SU-DHL-6 (cell line): ENCODE results near the gene LRRC73.
A peak's percentile ranks its signal among the peaks of the same experiment; 100 is the strongest.
"Not testable (repeated sequence)": the region's sequence is repeated elsewhere in the genome, so short reads cannot be mapped to it uniquely, and the experiment has no call there.

ENCODE experiments used
- H2AFZ ChIP-seq: fragments of 200-600 bp; sonication (generic); 2 replicates; pipeline ENCODE4 v1.6.1; 2014; ENCODE audit warnings: low read depth, mild to moderate bottlenecking, moderate library complexity, mixed read lengths, antibody characterized with exemption, low read length; ENCODE audit not compliant: severe bottlenecking
- H3F3A ChIP-seq: fragments of 200-600 bp; shearing (Covaris generic); 2 replicates; pipeline ENCODE4 v1.6.0; 2016; ENCODE audit warnings: antibody characterized with exemption, mild to moderate bottlenecking; ENCODE audit not compliant: insufficient read depth
- H3K27ac ChIP-seq: fragments of 200-600 bp; sonication (generic); 2 replicates; pipeline ENCODE4 v1.5.1; 2016; ENCODE audit warnings: low read depth, mild to moderate bottlenecking, low read length, moderate library complexity, mixed read lengths
- H3K27me3 ChIP-seq: fragments of 200-600 bp; sonication (generic), shearing (Covaris generic); 2 replicates; pipeline ENCODE4 v1.6.0; 2014; ENCODE audit warnings: mild to moderate bottlenecking, low read length
- H3K36me3 ChIP-seq: fragments of 200-600 bp; sonication (generic); 2 replicates; pipeline ENCODE4 v1.6.1; 2014; ENCODE audit warnings: mild to moderate bottlenecking, low read length, mixed read lengths
- H3K4me2 ChIP-seq: fragments of 300-600, 200-600 bp; shearing (Covaris generic), sonication (generic); 2 replicates; pipeline ENCODE4 v1.6.0; 2014; ENCODE audit warnings: low read length, low read depth, mild to moderate bottlenecking; ENCODE audit not compliant: poor library complexity, severe bottlenecking
- H3K4me3 ChIP-seq: fragments of 200-600 bp; sonication (generic); 2 replicates; pipeline ENCODE4 v1.5.1; 2014; ENCODE audit warnings: antibody characterized with exemption, low read length, mild to moderate bottlenecking, mixed read lengths; ENCODE audit not compliant: insufficient read depth, poor library complexity, severe bottlenecking
- H3K79me2 ChIP-seq: fragments of 200-600 bp; sonication (generic); 2 replicates; pipeline ENCODE4 v1.6.1; 2014; ENCODE audit warnings: mild to moderate bottlenecking, low read length, moderate library complexity; ENCODE audit not compliant: insufficient read depth
- H3K9ac ChIP-seq: fragments of 200-600 bp; sonication (generic); 2 replicates; pipeline ENCODE4 v1.7.0; 2014; ENCODE audit warnings: mild to moderate bottlenecking, low read length
- H3K9me2 ChIP-seq: fragments of 200-600 bp; sonication (generic); replicated peaks from 2 replicates; pipeline ENCODE4 v1.6.1; 2014; ENCODE audit warnings: low read length; ENCODE audit not compliant: insufficient read depth
- H3K9me3 ChIP-seq: fragments of 200-600 bp; sonication (generic); 2 replicates; pipeline ENCODE4 v1.6.1; 2014; ENCODE audit warnings: low read length, mixed read lengths; ENCODE audit not compliant: insufficient read depth
- H4K20me1 ChIP-seq: fragments of 200-600 bp; sonication (generic); 2 replicates; pipeline ENCODE4 v1.6.1; 2014; ENCODE audit warnings: low read depth, mild to moderate bottlenecking, antibody characterized with exemption, low read length, moderate library complexity, mixed read lengths
- EZH2phosphoT487 ChIP-seq: fragments of 200-600 bp; sonication (generic), shearing (Covaris generic); conservative IDR thresholded peaks from 2 replicates; pipeline ENCODE4 v1.6.1; 2018; ENCODE audit warnings: mild to moderate bottlenecking, antibody characterized with exemption, low read length, moderate library complexity, mixed read lengths
- TF ChIP-seq, protein P1 (sequence below): fragments of 200-600 bp; sonication (generic); IDR thresholded peaks from one replicate; pipeline ENCODE4 v1.5.1; 2017; ENCODE audit warnings: antibody characterized with exemption, mild to moderate bottlenecking, low read length, moderate library complexity; ENCODE audit not compliant: insufficient read depth, poor library complexity, severe bottlenecking

LRRC73 gene, protein sequence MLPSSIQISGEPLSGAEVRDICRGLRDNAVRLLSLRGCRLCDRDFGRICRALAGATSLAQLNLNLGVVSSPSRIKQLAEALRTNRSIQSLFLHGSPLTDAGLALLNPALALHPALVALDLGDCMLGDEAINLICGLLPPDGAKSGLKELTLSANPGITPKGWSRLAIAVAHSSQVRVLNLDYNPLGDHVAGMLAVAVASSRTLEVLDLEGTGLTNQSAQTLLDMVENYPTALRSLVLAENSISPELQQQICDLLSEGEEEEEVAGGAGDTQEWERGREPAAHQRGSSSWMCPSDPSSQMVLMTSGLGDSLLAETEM

DNA sequence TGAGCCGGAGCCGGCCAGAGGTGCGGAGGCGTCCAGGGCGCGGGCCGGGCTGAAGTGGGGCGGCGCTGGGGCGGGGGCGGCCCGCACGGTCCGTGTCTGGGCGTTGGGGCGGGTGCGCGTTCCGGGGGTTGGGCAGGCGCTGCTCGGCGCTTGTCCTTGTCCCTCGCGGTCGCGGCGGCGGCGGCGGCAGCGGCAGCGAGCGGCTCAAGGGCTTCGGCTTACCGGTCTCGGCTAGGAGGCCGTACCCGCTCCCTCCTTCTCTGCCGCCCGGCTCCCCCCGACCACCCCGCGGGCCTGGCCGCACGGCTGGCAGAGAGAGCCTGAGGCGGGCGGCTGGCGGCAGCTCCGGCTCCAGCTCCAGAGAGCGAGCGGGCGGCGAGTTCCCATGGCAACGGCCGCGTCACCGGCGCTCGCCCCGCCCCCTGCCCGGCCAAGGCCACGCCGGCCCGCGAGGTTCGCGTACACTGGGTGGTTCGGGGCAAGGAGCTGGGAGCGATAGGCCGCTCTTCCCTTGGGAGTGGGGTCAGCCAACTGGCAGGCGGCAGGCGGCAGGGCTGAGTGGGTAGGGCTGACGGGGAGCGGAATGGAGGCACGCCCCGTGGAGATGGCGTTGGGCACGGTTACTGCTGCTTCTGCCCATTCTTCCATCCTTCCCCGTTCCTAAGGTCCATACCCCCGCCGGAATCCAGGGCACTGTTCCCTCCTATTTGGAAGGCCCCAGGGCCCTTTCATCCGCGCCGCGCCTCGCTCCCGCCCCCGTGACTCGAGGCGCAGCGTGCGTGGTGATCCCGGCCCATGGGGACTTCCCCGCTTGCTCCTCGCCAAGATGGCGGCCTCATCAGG is at the start of gene LRRC73:
TSS of gene LRRC73 (minus strand) at position 363 of the 843 bp plus-strand sequence. CDS start 561 bp downstream, outside the sequence.
- H2AFZ ChIP-seq: no peak within 1 kb of the TSS
- 0 out of 2 replicates have a peak, but pooled peaks cover under 1% of the 10 kb centered on the region for H3K79me2 ChIP-seq
- H3K4me2 ChIP-seq: peak within 1 kb of the TSS; percentile 67
- H3K4me3 ChIP-seq: peak within 1 kb of the TSS; percentile 59
- no peaks in the 10 kb centered on the region; the same call in 1 of the 2 replicates for H4K20me1 ChIP-seq
- H3K27me3 ChIP-seq: no peaks in the 10 kb centered on the region
- H3K9ac ChIP-seq: peak within 1 kb of the TSS; percentile 39; the same call in 1 of the 2 replicates
- H3K27ac ChIP-seq: no peak within 1 kb of the TSS
- H3K9me2 ChIP-seq: no peaks in the 10 kb centered on the region
- no peaks in the 10 kb centered on the region for H3K36me3 ChIP-seq
- no peaks in the 10 kb centered on the region for H3K9me3 ChIP-seq
- peaks cover 7% of the 10 kb centered on the region for H3F3A ChIP-seq
- TF ChIP-seq EZH2phosphoT487: no peak
- TF ChIP-seq, protein P1, sequence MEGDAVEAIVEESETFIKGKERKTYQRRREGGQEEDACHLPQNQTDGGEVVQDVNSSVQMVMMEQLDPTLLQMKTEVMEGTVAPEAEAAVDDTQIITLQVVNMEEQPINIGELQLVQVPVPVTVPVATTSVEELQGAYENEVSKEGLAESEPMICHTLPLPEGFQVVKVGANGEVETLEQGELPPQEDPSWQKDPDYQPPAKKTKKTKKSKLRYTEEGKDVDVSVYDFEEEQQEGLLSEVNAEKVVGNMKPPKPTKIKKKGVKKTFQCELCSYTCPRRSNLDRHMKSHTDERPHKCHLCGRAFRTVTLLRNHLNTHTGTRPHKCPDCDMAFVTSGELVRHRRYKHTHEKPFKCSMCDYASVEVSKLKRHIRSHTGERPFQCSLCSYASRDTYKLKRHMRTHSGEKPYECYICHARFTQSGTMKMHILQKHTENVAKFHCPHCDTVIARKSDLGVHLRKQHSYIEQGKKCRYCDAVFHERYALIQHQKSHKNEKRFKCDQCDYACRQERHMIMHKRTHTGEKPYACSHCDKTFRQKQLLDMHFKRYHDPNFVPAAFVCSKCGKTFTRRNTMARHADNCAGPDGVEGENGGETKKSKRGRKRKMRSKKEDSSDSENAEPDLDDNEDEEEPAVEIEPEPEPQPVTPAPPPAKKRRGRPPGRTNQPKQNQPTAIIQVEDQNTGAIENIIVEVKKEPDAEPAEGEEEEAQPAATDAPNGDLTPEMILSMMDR: no peak

DNA sequence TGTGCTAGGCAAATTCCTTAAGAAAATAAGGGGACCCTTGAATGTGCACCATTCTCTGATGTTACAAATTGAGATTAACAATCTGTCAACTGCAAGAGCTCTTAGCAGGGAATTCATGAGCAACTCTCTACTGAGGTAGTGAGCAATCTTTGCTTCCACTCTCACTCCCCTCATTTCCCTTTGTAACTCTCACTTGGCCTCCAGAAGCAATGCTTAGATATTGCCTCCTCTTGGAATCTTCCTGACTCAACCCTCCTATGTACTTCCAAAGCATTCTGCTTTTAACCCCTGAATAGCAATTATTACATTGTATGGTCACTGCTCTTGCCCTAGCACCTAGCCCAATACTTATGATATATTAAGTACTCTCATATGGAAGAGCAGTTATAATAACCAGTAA is 49.2 kb upstream of the LRRC73 start:
- H3K4me2 ChIP-seq: no peak overlapping the region
- H3K9me2 ChIP-seq: no peaks in the 10 kb centered on the region
- no peak overlapping the region for H3K9ac ChIP-seq
- no peaks in the 10 kb centered on the region for H3K79me2 ChIP-seq
- peaks cover 4% of the 10 kb centered on the region; the same call in 1 of the 2 replicates for H3F3A ChIP-seq
- no peak overlapping the region for H2AFZ ChIP-seq
- no peaks in the 10 kb centered on the region for H4K20me1 ChIP-seq
- peaks cover 76% of the 10 kb centered on the region for H3K36me3 ChIP-seq
- H3K4me3 ChIP-seq: no peak overlapping the region
- TF ChIP-seq, protein P1: no peak
- no peak for TF ChIP-seq EZH2phosphoT487
- no peaks in the 10 kb centered on the region for H3K9me3 ChIP-seq
- no peaks in the 10 kb centered on the region for H3K27me3 ChIP-seq
- H3K27ac ChIP-seq: no peak overlapping the region

DNA sequence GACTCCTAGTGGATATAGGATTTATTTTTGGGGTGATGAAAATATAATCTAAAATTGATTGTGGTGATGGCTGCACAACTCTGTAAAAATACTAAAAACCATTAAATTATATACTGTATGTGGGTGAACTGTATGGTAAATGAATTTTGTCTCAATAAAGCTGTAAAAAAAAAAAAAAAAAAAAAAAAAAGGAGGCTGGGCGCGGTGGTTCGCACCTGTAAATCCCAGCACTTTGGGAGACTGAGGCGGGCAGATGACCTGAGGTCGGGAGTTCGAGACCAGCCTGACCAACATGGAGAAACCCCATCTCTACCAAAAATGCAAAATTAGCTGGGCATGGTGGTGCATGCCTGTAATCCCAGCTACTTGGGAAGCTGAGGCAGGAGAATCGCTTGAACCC is 47.5 kb upstream of the LRRC73 start:
- not testable (repeated sequence) for H3K4me2 ChIP-seq, H3K9ac ChIP-seq, H3K4me3 ChIP-seq, H3K9me2 ChIP-seq, H3K27me3 ChIP-seq, H4K20me1 ChIP-seq, H2AFZ ChIP-seq, H3K79me2 ChIP-seq, H3K27ac ChIP-seq, H3F3A ChIP-seq, H3K9me3 ChIP-seq
- H3K36me3 ChIP-seq: peaks cover 70% of the 10 kb centered on the region

DNA sequence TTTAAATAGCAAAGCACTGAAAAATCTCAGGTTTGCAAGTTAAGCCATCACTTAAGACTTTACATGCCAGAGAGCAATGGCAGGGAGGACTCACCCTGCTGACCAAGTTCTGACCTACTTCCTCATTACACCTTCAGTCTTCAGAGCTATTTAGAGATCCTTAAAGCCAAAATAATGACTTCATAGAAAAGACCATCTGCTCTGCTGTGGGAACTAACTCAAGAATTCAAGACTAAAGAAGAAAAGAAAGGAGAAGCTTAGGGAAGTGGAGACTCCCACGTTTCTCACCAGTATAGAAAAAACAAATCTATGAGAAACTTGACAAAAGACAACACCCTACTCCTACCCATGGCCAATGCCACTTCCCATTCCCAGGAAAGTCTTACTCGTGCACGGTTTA is 37.1 kb upstream of the LRRC73 start:
- no peak for TF ChIP-seq EZH2phosphoT487
- TF ChIP-seq, protein P1: no peak
- Histone ChIP-seq H3K4me3 (no peak overlapping the region), H3K9me3 (no peaks in the 10 kb centered on the region), H3K27me3 (no peaks in the 10 kb centered on the region), H3K9me2 (no peaks in the 10 kb centered on the region), H4K20me1 (no peaks in the 10 kb centered on the region), H2AFZ (no peak overlapping the region), H3F3A (0 out of 2 replicates have a peak, but pooled peaks cover 3% of the 10 kb centered on the region), H3K36me3 (peaks cover 68% of the 10 kb centered on the region), H3K27ac (no peak overlapping the region), H3K9ac (no peak overlapping the region), H3K4me2 (no peak overlapping the region), H3K79me2 (no peaks in the 10 kb centered on the region)
